ENCODE measurements around the gene HOMER3. TPM values are rescaled to one million over a fixed set of nuclear protein-coding genes. Genes with fewer than 3 reads are reported as not detected.

Gene HOMER3
- total RNA-seq, 1 donor, result 18.9 TPM

- Histone ChIP-seq H3K4me1 (ENCODE audit: insufficient read depth, low read length) (peaks cover 8% of the 10 kb centered on the region), H3K4me3 (ENCODE audit: low read length) (no peak overlapping the region), H3K9me3 (ENCODE audit: low read depth, low read length) (no peaks in the 10 kb centered on the region), H3K27me3 (ENCODE audit: insufficient read depth, low read length) (peaks cover 16% of the 10 kb centered on the region)
Measured at GRCh38 chr19:18894254-18895037, 46.6 kb downstream of the HOMER3 start.

GRCh38 chr19:18893587-18894253 lies 47.3 kb downstream of the HOMER3 start:
- peaks cover 16% of the 10 kb centered on the region for H3K27me3 ChIP-seq (ENCODE audit: insufficient read depth, low read length)
- H3K9me3 ChIP-seq (ENCODE audit: low read depth, low read length), result no peaks in the 10 kb centered on the region

GRCh38 chr19:18889949-18890745 lies 50.9 kb downstream of the HOMER3 start:
- Histone ChIP-seq H3K4me1 (ENCODE audit: insufficient read depth, low read length) (peaks cover 3% of the 10 kb centered on the region), H3K27me3 (ENCODE audit: insufficient read depth, low read length) (peaks cover 8% of the 10 kb centered on the region), H3K9me3 (ENCODE audit: low read depth, low read length) (no peaks in the 10 kb centered on the region), H3K4me3 (ENCODE audit: low read length) (no peak overlapping the region)

More at GRCh38 chr19:18893587-18894253, 47.3 kb downstream of the HOMER3 start:
- Histone ChIP-seq H3K4me1 (ENCODE audit: insufficient read depth, low read length) (peaks cover 8% of the 10 kb centered on the region), H3K4me3 (ENCODE audit: low read length) (no peak overlapping the region)

- Histone ChIP-seq H3K4me1 (ENCODE audit: insufficient read depth, low read length) (no peaks in the 10 kb centered on the region), H3K4me3 (ENCODE audit: low read length) (no peak overlapping the region), H3K27me3 (ENCODE audit: insufficient read depth, low read length) (no peaks in the 10 kb centered on the region), H3K9me3 (ENCODE audit: low read depth, low read length) (no peaks in the 10 kb centered on the region)
Measured at GRCh38 chr19:18886972-18887371, 54.0 kb downstream of the HOMER3 start.

- Histone ChIP-seq H3K9me3 (ENCODE audit: low read depth, low read length) (no peaks in the 10 kb centered on the region), H3K27me3 (ENCODE audit: insufficient read depth, low read length) (no peaks in the 10 kb centered on the region), H3K4me3 (ENCODE audit: low read length) (no peak overlapping the region), H3K4me1 (ENCODE audit: insufficient read depth, low read length) (no peaks in the 10 kb centered on the region)
Measured at GRCh38 chr19:18883526-18884304, 57.3 kb downstream of the HOMER3 start.

GRCh38 chr19:18881491-18881890 lies 59.5 kb downstream of the HOMER3 start:
- no peaks in the 10 kb centered on the region for H3K4me1 ChIP-seq (ENCODE audit: insufficient read depth, low read length)
- H3K9me3 ChIP-seq (ENCODE audit: low read depth, low read length), result no peaks in the 10 kb centered on the region
- no peaks in the 10 kb centered on the region for H3K27me3 ChIP-seq (ENCODE audit: insufficient read depth, low read length)
- no peak overlapping the region for H3K4me3 ChIP-seq (ENCODE audit: low read length)

GRCh38 chr19:18879579-18880373 lies 61.2 kb downstream of the HOMER3 start:
- Histone ChIP-seq H3K27me3 (ENCODE audit: insufficient read depth, low read length) (no peaks in the 10 kb centered on the region), H3K4me1 (ENCODE audit: insufficient read depth, low read length) (no peaks in the 10 kb centered on the region), H3K9me3 (ENCODE audit: low read depth, low read length) (no peaks in the 10 kb centered on the region), H3K4me3 (ENCODE audit: low read length) (no peak overlapping the region)

Other genes starting within 250 kb of the HOMER3 start
- gene COMP, start 149.9 kb downstream of the HOMER3 start, total RNA-seq, result not detected
- gene UPF1, start 109.3 kb downstream of the HOMER3 start, total RNA-seq, result 66.1 TPM
- not detected for gene CERS1, start 45.1 kb downstream of the HOMER3 start, total RNA-seq
- 136 TPM for gene COPE, start 21.8 kb downstream of the HOMER3 start, total RNA-seq
- 27.5 TPM for gene DDX49, start 21.5 kb downstream of the HOMER3 start, total RNA-seq
- gene SUGP2, start 92.3 kb upstream of the HOMER3 start, total RNA-seq, result 41.5 TPM
- 5.9 TPM for gene ARMC6, start 92.4 kb upstream of the HOMER3 start, total RNA-seq
- 6.4 TPM for gene SLC25A42, start 122.8 kb upstream of the HOMER3 start, total RNA-seq
- gene TMEM161A, start 197.3 kb upstream of the HOMER3 start, total RNA-seq, result 5.5 TPM
- 0.10 TPM for gene MEF2B, start 229.0 kb upstream of the HOMER3 start, total RNA-seq